LNCAP (cell line): ENCODE measurements around the gene LIMCH1.

Source experiments
- TF ChIP-seq, protein P1 (sequence below): fragments of 450-650 bp; IDR thresholded peaks from 2 replicates; pipeline ENCODE4 v1.5.1; 2017; ENCODE audit warnings: mild to moderate bottlenecking

Gene LIMCH1

DNA sequence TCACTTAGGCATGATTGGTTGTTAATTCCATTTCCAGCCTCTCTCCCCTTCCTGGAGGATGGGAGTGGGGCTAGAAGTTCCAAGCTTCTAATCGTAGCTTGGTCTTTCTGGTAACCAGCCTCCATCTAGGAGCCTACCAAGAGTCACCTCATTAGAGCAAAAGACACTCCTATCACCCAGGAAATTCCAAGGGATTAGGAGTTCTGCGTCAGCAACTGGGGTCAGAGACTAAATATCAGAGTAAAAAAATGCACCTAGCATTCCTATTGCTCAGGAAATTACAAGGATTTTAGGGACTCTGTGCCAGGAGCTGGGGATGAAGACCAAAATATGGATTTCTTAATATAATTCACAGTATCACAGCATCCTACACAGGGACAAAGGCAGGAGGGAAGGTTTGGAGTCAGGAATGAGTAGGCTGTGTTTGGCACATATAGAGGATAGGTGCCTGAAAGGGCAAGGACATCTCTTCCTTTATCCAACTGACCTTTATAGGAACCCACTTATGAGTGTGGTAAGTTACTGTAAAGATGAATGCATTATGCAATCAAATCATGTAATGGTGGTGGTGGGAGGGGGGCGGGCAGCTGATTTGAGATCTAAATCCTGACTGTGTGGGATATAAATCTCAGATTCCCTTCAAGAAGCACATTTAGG is 30.5 kb upstream of the LIMCH1 start:
- TF ChIP-seq, protein P1, sequence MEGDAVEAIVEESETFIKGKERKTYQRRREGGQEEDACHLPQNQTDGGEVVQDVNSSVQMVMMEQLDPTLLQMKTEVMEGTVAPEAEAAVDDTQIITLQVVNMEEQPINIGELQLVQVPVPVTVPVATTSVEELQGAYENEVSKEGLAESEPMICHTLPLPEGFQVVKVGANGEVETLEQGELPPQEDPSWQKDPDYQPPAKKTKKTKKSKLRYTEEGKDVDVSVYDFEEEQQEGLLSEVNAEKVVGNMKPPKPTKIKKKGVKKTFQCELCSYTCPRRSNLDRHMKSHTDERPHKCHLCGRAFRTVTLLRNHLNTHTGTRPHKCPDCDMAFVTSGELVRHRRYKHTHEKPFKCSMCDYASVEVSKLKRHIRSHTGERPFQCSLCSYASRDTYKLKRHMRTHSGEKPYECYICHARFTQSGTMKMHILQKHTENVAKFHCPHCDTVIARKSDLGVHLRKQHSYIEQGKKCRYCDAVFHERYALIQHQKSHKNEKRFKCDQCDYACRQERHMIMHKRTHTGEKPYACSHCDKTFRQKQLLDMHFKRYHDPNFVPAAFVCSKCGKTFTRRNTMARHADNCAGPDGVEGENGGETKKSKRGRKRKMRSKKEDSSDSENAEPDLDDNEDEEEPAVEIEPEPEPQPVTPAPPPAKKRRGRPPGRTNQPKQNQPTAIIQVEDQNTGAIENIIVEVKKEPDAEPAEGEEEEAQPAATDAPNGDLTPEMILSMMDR, result no peak

DNA sequence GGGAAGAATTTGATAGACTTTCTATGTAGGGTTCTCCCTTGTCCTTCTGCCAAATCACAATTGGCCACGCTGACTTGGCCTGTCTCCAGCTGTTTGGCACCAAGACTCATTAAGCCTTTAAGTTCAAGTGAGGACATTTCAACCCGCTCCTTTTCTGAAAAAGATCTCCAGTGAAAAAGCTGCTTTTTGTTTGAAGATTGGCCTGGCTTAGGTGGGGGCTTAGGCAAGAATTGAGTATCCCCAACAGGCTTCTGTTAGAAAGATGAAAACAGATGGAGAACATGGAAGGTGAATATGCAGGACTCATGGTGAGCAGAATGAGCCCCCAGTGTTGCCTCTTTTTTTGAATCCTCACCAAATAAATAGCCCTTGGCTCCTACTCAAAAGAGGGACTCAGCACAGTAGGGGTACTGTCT is 28.5 kb upstream of the LIMCH1 start:
- TF ChIP-seq, protein P1, result no peak

DNA sequence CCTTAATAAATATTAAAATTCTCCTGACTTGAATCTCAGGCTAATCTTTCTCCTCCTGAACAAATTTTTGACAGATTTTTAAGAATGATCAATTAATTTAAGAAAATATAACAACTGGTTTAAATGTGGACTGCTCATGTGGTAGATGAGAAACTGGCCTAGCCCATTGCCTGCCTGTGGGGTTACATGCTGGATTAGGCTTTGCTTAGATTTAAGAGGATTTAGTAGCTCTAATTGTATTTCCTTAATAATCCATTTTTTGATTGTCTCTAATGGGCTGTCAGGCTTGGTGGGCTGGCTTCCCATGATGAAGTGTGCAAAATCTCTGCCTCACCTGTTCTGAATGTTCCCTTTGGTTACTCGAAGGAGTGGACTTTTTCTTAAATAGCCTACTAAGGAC is 27.8 kb upstream of the LIMCH1 start:
- TF ChIP-seq, protein P1, result no peak

DNA sequence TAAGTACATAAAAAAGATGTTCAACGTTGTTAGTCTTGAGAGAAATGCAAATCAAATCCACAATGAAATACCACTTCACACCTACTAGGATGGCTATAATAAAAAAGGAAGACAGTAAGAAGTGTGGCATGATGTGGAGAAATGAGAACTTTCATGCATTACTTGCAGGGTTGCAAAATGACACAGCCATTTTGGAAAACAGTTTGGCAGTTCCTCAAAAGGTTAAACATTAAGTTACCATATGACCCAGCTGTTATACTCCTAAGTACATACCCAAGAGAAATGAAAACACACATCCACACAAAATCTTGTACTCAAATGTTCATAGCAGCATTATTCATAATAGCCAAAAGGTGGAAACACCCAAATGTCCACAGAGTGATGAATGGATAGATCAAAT is 25.8 kb upstream of the LIMCH1 start:
- TF ChIP-seq, protein P1, result no peak

DNA sequence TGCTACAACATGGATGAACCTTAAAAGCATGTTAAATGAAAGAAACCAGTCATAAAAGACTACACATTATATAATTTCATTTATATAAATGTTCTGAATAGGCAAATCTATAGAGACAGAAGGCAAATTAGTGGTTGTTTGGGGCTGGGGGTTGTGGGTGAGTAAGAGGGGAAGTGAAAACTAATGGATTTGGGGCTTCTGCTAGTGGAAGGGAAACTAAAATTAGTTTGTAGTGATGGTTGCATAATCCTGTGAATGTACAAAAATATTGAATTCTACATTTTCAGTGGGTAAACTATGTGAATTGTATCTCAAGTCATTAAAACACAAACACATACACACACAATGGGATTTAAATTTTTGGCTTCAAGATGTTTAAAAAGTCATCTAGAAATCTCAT is 25.4 kb upstream of the LIMCH1 start:
- TF ChIP-seq, protein P1, result no peak

DNA sequence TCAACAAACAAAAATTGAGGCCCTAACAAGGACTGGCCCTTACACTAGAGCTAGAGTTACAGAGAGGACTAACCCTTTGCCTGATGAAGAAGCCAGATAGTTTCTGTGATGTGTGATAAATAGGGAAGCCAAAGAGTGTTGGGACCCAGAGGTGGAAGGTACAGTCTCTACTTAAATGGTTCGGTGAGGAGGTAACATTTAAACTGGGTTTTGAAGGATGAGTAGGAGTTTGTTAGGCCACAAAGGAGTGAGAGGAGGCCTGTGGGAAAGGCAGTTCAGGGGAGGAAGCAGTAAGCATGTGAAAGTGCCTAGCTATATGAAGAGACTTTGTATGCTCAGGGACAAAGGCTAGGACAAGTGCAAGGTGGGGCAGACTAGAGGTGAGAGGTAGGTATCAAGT is 23.8 kb upstream of the LIMCH1 start:
- TF ChIP-seq, protein P1, result no peak

DNA sequence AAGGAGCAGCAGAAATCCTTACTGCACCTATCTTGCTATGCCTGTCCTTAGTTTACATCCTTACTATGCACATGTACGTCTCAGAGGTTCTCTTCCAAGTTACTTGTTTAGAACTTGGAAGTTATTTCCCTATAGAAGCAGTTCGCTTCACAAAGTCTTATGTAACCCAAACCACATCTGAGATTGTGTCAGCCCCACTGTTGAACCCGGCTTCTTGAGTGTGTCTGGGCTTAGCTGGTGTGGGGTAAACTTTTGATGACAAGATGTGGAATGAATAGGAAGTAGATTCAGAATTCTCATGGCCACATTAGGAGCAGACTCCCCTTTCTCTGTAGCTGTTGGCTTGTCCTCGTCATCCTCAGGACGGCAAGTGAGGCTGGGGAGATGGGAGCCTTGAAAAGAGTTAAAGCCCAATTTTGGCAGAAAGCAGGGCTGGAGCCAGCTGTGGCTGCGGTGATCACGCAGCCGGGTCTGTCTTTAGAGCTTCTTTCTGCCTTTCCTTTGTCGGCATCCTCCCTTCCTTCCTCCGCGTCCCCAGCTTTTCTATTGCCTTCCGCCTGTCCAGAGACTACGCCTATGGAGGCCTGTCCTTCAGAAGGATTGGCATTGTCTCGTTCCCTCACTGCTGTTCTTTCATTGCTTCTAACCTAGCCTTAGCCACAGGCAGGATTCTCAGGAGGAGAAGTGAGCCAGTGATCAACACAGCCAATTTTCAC is 23.0 kb upstream of the LIMCH1 start:
- TF ChIP-seq, protein P1, result no peak
